Keratinocyte (primary cell): ENCODE data around the gene RNF115. TPM values are rescaled to one million over a fixed set of nuclear protein-coding genes. Genes with fewer than 3 reads are reported as not detected.
"Not testable (repeated sequence)": the region's sequence is repeated elsewhere in the genome, so short reads cannot be mapped to it uniquely, and the experiment has no call there.

Experiments used
- DNase-seq: peaks from one replicate; pipeline ENCODE4 v3.0.0-alpha.2; 2011; ENCODE audit warnings: low read depth, missing footprints, low spot score
- FAIRE-seq: peaks from 2 replicates; lab custom pipeline; 2011; peaks lifted over from hg19 to GRCh38; lab: Jason Lieb, UNC
- H2AFZ ChIP-seq: 2 replicates; pipeline ENCODE4 v1.6.0; 2012; ENCODE audit warnings: low read length, control low read depth, inconsistent platforms; ENCODE audit not compliant: control insufficient read depth
- H3K27ac ChIP-seq: 2 replicates; pipeline ENCODE4 v1.5.1; 2011; ENCODE audit warnings: low read length; ENCODE audit not compliant: control insufficient read depth, insufficient read depth
- H3K27me3 ChIP-seq: 3 replicates; pipeline ENCODE4 v1.6.0; 2011; ENCODE audit warnings: low read length; ENCODE audit not compliant: control insufficient read depth, insufficient read depth; ENCODE audit errors: extremely low read depth
- H3K36me3 ChIP-seq, 2 experiments: 2 replicates in 1 of 2; 3 replicates in 1 of 2; pipeline ENCODE4 v1.5.1; 2011; ENCODE audit warnings: low read length in 2 of 2, mild to moderate bottlenecking in 1 of 2; ENCODE audit not compliant: control insufficient read depth in 2 of 2, insufficient read depth in 2 of 2; ENCODE audit errors: extremely low read depth in 1 of 2
- H3K4me1 ChIP-seq: 3 replicates; pipeline ENCODE4 v1.5.1; 2011; ENCODE audit warnings: low read length; ENCODE audit not compliant: control insufficient read depth, insufficient read depth; ENCODE audit errors: extremely low read depth
- H3K4me2 ChIP-seq: 3 replicates; pipeline ENCODE4 v1.6.0; 2011; ENCODE audit warnings: low read depth, low read length; ENCODE audit not compliant: control insufficient read depth, insufficient read depth; ENCODE audit errors: extremely low read depth
- H3K4me3 ChIP-seq, 3 experiments: fragments of 200-600 bp in 1 of 3; sonication (generic) in 1 of 3; 2 replicates in 2 of 3; 3 replicates in 1 of 3; pipeline ENCODE4 v1.5.1; 2011 to 2016; ENCODE audit warnings: low read length in 3 of 3, mild to moderate bottlenecking in 3 of 3, control low read depth in 2 of 3, inconsistent platforms in 1 of 3, low read depth in 1 of 3, mixed read lengths in 1 of 3, mixed run types in 1 of 3, moderate library complexity in 1 of 3; ENCODE audit not compliant: control insufficient read depth in 2 of 3, insufficient read depth in 2 of 3; ENCODE audit errors: extremely low read depth in 1 of 3
- H3K79me2 ChIP-seq: 2 replicates; pipeline ENCODE4 v1.6.0; 2012; ENCODE audit warnings: low read length; ENCODE audit not compliant: control insufficient read depth, insufficient read depth
- H3K9ac ChIP-seq: 3 replicates; pipeline ENCODE4 v1.6.0; 2011; ENCODE audit warnings: low read length; ENCODE audit not compliant: control insufficient read depth, insufficient read depth; ENCODE audit errors: extremely low read depth
- H3K9me1 ChIP-seq: 3 replicates; pipeline ENCODE4 v1.6.0; 2011; ENCODE audit warnings: low read length; ENCODE audit not compliant: control insufficient read depth, insufficient read depth; ENCODE audit errors: extremely low read depth
- H3K9me3 ChIP-seq: 2 replicates; pipeline ENCODE4 v1.5.1; 2012; ENCODE audit warnings: low read depth, low read length; ENCODE audit not compliant: control insufficient read depth
- H4K20me1 ChIP-seq: 3 replicates; pipeline ENCODE4 v1.6.0; 2011; ENCODE audit warnings: low read length; ENCODE audit not compliant: control insufficient read depth, insufficient read depth; ENCODE audit errors: extremely low read depth
- EZH2 ChIP-seq: IDR thresholded peaks from one replicate; pipeline ENCODE4 v1.6.1; 2012; ENCODE audit warnings: inconsistent platforms, mild to moderate bottlenecking, low read length, moderate library complexity
- dilution Hi-C: fragments of 300-500 bp; cut with MboI; formaldehyde crosslinking; loops from one replicate; pipeline ENCODE4 v1.7.0; 2020; ENCODE audit warnings: low sequenced_read_pairs; ENCODE audit not compliant: extremely low pct_ligation_motif_present
- polyA plus RNA-seq, 5 experiments: library from polyadenylated mRNA; depleted of rRNA in 3 of 5; stranded (reverse) in 3 of 5; stranded (forward) in 1 of 5; unstranded in 1 of 5; fragments of >200 nt; gene quantifications; 1 replicate in 1 of 5; 2 replicates in 3 of 5; 3 replicates in 1 of 5; pipeline versions ENCODE4 v1.2.1 to v1.2.3, GENCODE V29; 2011 to 2012; ENCODE audit warnings: missing spikeins in 2 of 5, low read depth in 1 of 5, low replicate concordance in 1 of 5
- TF ChIP-seq, protein P1 (sequence below), 3 experiments: IDR thresholded peaks in 1 of 3; conservative IDR thresholded peaks in 1 of 3; optimal IDR thresholded peaks in 1 of 3; 2 replicates in 2 of 3; 3 replicates in 1 of 3; pipeline versions ENCODE3 to v1.5.1; 2011; ENCODE audit warnings: low read length in 3 of 3, mild to moderate bottlenecking in 3 of 3, moderate library complexity in 2 of 3, control low read depth in 1 of 3, inconsistent platforms in 1 of 3; ENCODE audit not compliant: insufficient read depth in 2 of 3; ENCODE audit errors: extremely low read depth in 1 of 3

Gene RNF115
- polyA plus RNA-seq, 1 donor (not counting 4 experiments of a cell fraction or from before 2014, with no cell fraction given): 10.1 TPM

DNA sequence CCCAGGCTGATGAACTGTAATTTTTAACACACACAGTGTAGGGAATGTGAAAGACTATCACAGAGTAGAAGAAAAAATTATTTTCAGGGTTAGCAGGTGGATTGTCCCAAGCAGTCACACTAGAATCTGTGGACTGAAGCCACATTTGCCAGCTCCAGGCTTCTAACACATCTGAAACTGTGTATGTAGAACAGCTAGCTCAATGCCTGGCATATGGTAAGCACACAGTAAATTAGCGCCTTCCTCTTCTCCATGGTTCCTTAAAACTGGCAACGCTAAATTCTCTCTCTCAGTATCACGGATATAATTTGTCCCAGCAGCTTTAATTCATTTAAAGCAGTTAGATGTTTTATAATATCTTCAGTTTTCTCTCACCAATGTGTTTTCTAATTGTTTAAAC is 19.1 kb upstream of the RNF115 start:
- H4K20me1 ChIP-seq: no peaks in the 10 kb centered on the region
- H2AFZ ChIP-seq: no peak overlapping the region
- no peaks in the 10 kb centered on the region for H3K9me1 ChIP-seq
- dilution Hi-C loops: no loop called here
- no peaks in the 10 kb centered on the region for H3K27me3 ChIP-seq
- peaks cover 11% of the 10 kb centered on the region for H3K4me1 ChIP-seq
- H3K9ac ChIP-seq: no peak overlapping the region
- no peak overlapping the region for H3K4me2 ChIP-seq
- no peak for DNase-seq
- peaks cover 16 to 25% of the 10 kb centered on the region in 2 experiments for H3K36me3 ChIP-seq
- no peak overlapping the region for H3K27ac ChIP-seq
- no peaks in the 10 kb centered on the region for H3K79me2 ChIP-seq
- no peaks in the 10 kb centered on the region for H3K9me3 ChIP-seq
- FAIRE-seq: no peak
- TF ChIP-seq, protein P1, sequence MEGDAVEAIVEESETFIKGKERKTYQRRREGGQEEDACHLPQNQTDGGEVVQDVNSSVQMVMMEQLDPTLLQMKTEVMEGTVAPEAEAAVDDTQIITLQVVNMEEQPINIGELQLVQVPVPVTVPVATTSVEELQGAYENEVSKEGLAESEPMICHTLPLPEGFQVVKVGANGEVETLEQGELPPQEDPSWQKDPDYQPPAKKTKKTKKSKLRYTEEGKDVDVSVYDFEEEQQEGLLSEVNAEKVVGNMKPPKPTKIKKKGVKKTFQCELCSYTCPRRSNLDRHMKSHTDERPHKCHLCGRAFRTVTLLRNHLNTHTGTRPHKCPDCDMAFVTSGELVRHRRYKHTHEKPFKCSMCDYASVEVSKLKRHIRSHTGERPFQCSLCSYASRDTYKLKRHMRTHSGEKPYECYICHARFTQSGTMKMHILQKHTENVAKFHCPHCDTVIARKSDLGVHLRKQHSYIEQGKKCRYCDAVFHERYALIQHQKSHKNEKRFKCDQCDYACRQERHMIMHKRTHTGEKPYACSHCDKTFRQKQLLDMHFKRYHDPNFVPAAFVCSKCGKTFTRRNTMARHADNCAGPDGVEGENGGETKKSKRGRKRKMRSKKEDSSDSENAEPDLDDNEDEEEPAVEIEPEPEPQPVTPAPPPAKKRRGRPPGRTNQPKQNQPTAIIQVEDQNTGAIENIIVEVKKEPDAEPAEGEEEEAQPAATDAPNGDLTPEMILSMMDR (optimal IDR thresholded peaks at IDR 0.05 in 1 of 3, IDR thresholded peaks at IDR 0.05 in 1 of 3, conservative IDR thresholded peaks at IDR 0.05 in 1 of 3; ENCODE audit: extremely low read depth in 1 of 3, insufficient read depth in 2 of 3, low read length in 3 of 3): no peak
- TF ChIP-seq EZH2: no peak
- H3K4me3 ChIP-seq: no peak overlapping the region

DNA sequence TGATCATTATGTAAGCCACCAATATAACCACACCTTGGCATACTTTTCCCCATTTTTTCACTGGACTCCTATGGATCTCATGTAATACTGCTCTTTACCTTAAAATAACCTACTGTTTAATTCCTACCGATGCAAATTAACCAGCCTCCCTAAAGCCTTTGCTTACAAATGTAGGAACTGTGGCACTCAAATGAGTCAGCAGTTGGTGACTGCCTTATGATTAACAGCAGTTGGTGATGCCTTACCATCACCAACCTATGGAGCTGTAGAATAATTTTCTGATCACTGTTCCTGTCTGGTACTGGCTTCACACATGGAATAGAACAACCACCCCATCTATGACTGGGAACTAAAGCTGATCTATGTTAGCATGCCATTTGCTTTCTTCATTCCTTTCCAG is 13.8 kb upstream of the RNF115 start:
- DNase-seq (no peak), FAIRE-seq (no peak)
- Histone ChIP-seq H3K4me2 (no peak overlapping the region), H3K4me3 (no peak overlapping the region), H2AFZ (no peak overlapping the region), H4K20me1 (no peaks in the 10 kb centered on the region), H3K27me3 (no peaks in the 10 kb centered on the region), H3K27ac (no peak overlapping the region), H3K9me3 (no peaks in the 10 kb centered on the region), H3K9ac (no peak overlapping the region), H3K79me2 (no peaks in the 10 kb centered on the region), H3K4me1 (no peaks in the 10 kb centered on the region), H3K9me1 (no peaks in the 10 kb centered on the region), H3K36me3 (peaks cover 32 to 51% of the 10 kb centered on the region in 2 experiments)
- dilution Hi-C loops: no loop called here
- TF ChIP-seq, protein P1 (optimal IDR thresholded peaks at IDR 0.05 in 1 of 3, IDR thresholded peaks at IDR 0.05 in 1 of 3, conservative IDR thresholded peaks at IDR 0.05 in 1 of 3; ENCODE audit: extremely low read depth in 1 of 3, insufficient read depth in 2 of 3, low read length in 3 of 3): no peak
- TF ChIP-seq EZH2: no peak

DNA sequence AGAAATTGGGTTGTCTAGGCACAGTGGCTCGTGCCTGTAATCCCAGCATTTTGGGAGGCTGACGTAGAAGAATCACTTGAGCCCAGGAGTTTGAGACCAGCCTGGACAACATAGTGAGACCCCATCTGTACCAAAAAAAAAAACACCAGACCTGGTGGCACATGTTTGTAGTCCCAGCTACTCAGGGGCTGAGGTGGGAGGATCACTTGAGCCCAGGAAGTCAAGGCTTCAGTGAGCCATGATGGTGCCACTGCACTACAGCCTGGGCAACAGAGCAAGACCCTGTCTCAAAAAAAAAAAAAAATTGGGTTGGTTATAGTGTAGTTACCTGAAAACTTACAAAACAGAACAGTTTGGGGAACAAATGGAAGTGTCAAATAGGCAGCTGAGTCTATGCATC is 6.9 kb upstream of the RNF115 start:
- H3K4me3 ChIP-seq, H3K9me3 ChIP-seq, H3K9me1 ChIP-seq, H3K4me1 ChIP-seq, H3K27me3 ChIP-seq, H3K27ac ChIP-seq, H3K79me2 ChIP-seq, DNase-seq, FAIRE-seq, H3K4me2 ChIP-seq, H4K20me1 ChIP-seq, H3K9ac ChIP-seq, dilution Hi-C loops, H2AFZ ChIP-seq: not testable (repeated sequence)
- peaks cover 32 to 44% of the 10 kb centered on the region in 2 experiments for H3K36me3 ChIP-seq
